ENCODE measurements around the gene CHST15.
A peak's percentile ranks its signal among the peaks of the same experiment; 100 is the strongest.
"Not testable (repeated sequence)": the region's sequence is repeated elsewhere in the genome, so short reads cannot be mapped to it uniquely, and the experiment has no call there.

CHST15 gene

GRCh38 chr10:124099604-124100003 lies 6.2 kb upstream of the CHST15 start:
- no peak for DNase-seq (ENCODE audit: low read depth)
- no peak overlapping the region for H3K4me3 ChIP-seq (ENCODE audit: low read length)
- TF ChIP-seq, protein P1, sequence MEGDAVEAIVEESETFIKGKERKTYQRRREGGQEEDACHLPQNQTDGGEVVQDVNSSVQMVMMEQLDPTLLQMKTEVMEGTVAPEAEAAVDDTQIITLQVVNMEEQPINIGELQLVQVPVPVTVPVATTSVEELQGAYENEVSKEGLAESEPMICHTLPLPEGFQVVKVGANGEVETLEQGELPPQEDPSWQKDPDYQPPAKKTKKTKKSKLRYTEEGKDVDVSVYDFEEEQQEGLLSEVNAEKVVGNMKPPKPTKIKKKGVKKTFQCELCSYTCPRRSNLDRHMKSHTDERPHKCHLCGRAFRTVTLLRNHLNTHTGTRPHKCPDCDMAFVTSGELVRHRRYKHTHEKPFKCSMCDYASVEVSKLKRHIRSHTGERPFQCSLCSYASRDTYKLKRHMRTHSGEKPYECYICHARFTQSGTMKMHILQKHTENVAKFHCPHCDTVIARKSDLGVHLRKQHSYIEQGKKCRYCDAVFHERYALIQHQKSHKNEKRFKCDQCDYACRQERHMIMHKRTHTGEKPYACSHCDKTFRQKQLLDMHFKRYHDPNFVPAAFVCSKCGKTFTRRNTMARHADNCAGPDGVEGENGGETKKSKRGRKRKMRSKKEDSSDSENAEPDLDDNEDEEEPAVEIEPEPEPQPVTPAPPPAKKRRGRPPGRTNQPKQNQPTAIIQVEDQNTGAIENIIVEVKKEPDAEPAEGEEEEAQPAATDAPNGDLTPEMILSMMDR (conservative IDR thresholded peaks at IDR 0.05; ENCODE audit: low read length): no peak

DNA sequence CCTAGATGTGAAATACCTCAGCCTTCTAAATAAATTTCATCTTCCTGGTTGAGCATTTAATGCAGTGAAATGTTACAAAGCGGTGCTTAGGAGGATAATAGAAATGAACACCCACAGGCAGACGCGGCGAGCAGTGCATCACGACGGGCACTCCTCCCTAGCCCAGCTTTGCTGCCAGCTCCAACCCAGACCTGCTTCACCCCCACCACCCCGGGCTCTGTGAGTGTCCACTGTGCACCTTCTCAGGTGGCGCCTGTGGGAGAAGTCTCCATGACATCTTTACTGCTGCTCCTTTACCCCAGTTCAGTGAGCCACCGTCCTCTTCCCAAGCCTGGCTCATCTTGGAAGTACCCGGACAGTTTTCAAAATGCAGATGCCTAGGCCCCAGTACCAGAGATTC lies 5.2 kb upstream of the CHST15 start:
- TF ChIP-seq, protein P1 (conservative IDR thresholded peaks at IDR 0.05; ENCODE audit: low read length): no peak
- no peak overlapping the region for H3K4me3 ChIP-seq (ENCODE audit: low read length)
- no peak for DNase-seq (ENCODE audit: low read depth)

GRCh38 chr10:124097883-124098282 lies 4.5 kb upstream of the CHST15 start:
- no peak overlapping the region for H3K4me3 ChIP-seq (ENCODE audit: low read length)
- DNase-seq (ENCODE audit: low read depth): no peak
- TF ChIP-seq, protein P1 (conservative IDR thresholded peaks at IDR 0.05; ENCODE audit: low read length): no peak

DNA sequence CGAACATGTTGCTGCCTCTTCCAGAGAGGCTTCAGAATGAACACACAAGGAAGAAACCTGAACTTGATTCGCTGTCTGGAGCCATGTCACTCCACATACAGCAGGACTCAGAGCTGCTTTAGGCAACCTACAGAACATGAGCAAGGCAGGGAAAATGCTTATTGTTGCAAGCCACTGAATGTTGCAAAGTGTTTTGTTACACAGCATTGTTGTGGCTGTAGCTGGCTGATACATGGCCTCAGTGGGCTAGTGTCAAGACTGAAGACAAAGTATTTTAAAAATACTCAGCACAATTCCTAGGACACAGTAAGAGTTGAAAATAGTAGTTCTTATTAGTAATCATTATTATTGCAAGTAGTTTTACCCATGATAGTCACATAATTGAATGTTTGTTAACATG lies 3.1 kb upstream of the CHST15 start:
- no peak overlapping the region for H3K4me3 ChIP-seq (ENCODE audit: low read length)
- TF ChIP-seq, protein P1 (conservative IDR thresholded peaks at IDR 0.05; ENCODE audit: low read length): no peak
- no peak for DNase-seq (ENCODE audit: low read depth)

- not testable (repeated sequence) for H3K4me3 ChIP-seq (ENCODE audit: low read length); DNase-seq (ENCODE audit: low read depth)
Measured at GRCh38 chr10:124095801-124096200, 2.4 kb upstream of the CHST15 start.

GRCh38 chr10:124095096-124095495 lies 1.7 kb upstream of the CHST15 start:
- H3K4me3 ChIP-seq (ENCODE audit: low read length): no peak overlapping the region
- no peak for DNase-seq (ENCODE audit: low read depth)
- TF ChIP-seq, protein P1 (conservative IDR thresholded peaks at IDR 0.05; ENCODE audit: low read length): no peak

DNA sequence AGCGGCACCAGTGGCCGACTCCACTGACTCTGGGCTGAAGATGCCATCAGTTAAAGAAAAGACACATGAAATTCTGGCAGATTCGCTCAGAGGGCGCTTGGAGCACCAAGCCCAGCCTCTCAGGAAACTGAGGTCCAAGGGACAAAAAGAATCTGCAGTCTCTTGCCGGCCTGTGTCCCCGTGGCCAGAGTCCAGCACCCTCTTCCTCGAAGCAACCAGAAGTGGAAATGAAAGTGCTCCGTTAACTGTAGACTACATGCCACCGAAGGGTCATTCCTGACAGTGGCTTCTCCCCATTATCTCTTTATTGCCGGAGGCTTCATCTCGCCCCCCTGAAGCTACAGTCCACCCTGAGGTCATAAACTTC lies 1.0 kb upstream of the CHST15 start:
- H3K4me3 ChIP-seq (ENCODE audit: low read length): no peak overlapping the region
- TF ChIP-seq, protein P1 (conservative IDR thresholded peaks at IDR 0.05; ENCODE audit: low read length): no peak
- no peak for DNase-seq (ENCODE audit: low read depth)

DNA sequence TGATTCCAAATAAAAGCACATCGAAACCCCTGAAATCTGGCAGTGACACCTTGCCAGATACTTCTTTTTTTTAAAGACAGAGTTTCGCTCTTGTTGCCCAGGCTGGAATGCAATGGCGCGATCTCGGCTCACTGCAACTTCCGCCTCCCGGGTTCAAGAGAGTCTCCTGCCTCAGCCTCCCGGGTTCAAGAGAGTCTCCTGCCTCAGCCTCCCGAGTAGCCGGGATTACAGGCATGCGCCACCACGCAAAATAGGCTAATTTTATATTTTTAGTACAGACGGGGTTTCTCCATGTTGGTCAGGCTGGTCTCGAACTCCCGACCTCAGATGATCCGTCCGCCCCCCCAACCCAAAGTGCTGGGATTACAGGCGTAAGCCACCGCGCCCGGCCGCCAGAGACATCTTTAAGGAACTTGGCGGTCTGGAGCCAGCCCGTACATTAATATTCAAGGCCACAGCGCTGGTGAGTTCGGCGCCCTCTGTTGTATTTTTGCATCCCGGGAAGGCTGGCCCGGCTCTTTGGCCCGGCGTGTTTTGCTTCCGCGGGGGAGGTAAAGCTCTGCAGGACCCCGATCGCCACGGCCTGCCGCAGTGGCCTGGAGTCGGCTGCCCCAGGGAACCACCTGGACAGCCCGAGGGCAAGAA lies 498 bp upstream of the CHST15 start:
- H3K4me3 ChIP-seq (ENCODE audit: low read length): peak overlapping the region; percentile 31; the same call in 1 of the 2 replicates
- not testable (repeated sequence) for DNase-seq (ENCODE audit: low read depth)
